Aorta (tissue), 5 donors: ENCODE data around the gene GSK3A. TPM values are rescaled to one million over a fixed set of nuclear protein-coding genes. Genes with fewer than 3 reads are reported as not detected.

Experiments used
- ATAC-seq: fragments of 200-7000 bp; cut with Tn5 transposase; one replicate; pipeline ENCODE4 v1.9.1; 2022; ENCODE audit warnings: moderate library complexity; ENCODE audit not compliant: low FRiP score
- DNase-seq, 2 donors: peaks; one replicate each; pipeline ENCODE4 v3.0.0-alpha.2; 2020
- H3K27ac ChIP-seq, 2 donors: one replicate each; pipeline ENCODE4 v1.5.1; 2013; ENCODE audit warnings: low read length in 2 of 2, mild to moderate bottlenecking in 2 of 2, moderate library complexity in 2 of 2, control low read depth in 1 of 2, inconsistent platforms in 1 of 2, low read depth in 1 of 2
- H3K27me3 ChIP-seq, 2 donors: one replicate each; pipeline ENCODE4 v1.6.1; 2013; ENCODE audit warnings: control low read depth in 1 of 2, low read length in 1 of 2, mild to moderate bottlenecking in 1 of 2, moderate library complexity in 1 of 2; ENCODE audit not compliant: insufficient read depth in 2 of 2, control insufficient read depth in 1 of 2
- H3K36me3 ChIP-seq, 2 donors: one replicate each; pipeline ENCODE4 v1.6.1; 2013; ENCODE audit warnings: control low read depth in 1 of 2, low read length in 1 of 2, mild to moderate bottlenecking in 1 of 2; ENCODE audit not compliant: insufficient read depth in 2 of 2, control insufficient read depth in 1 of 2
- H3K4me1 ChIP-seq, 2 donors: one replicate each; pipeline ENCODE4 v1.6.1; 2013; ENCODE audit warnings: low read length in 2 of 2, control low read depth in 1 of 2, mild to moderate bottlenecking in 1 of 2, moderate library complexity in 1 of 2; ENCODE audit not compliant: insufficient read depth in 2 of 2, control insufficient read depth in 1 of 2
- H3K4me3 ChIP-seq, 2 donors: one replicate each; pipeline ENCODE4 v1.5.1; 2013; ENCODE audit warnings: low read length in 2 of 2, control low read depth in 1 of 2, mild to moderate bottlenecking in 1 of 2
- H3K9me3 ChIP-seq: one replicate; pipeline ENCODE4 v1.6.1; 2013; ENCODE audit warnings: mild to moderate bottlenecking, low read length; ENCODE audit not compliant: control insufficient read depth
- WGBS, 2 donors: extraction: QIAGEN DNeasy Blood & Tissue Kit; methylation state at CpG; one replicate each; pipeline ENCODE4 v1.1.7; 2013; 5-methylcytosine and 5-hydroxymethylcytosine counted together
- intact Hi-C, 2 donors: fragments of 100-400 bp; cut with DNase I; formaldehyde crosslinking; loops; one replicate each; pipeline versions ENCODE4 v1.14.2 to v1.15.0; 2022
- polyA plus RNA-seq, 2 donors: library from polyadenylated mRNA; stranded (reverse); fragments of 200-250 nt; gene quantifications; one replicate each; pipeline ENCODE4 v1.2.3, GENCODE V29; 2013
- total RNA-seq, 2 donors: library from RNA; stranded (reverse); fragmentation: NEBNext Ultra II Directional; extraction: Animal tissue kit (Norgen Biotek cat#: 25700); gene quantifications; one replicate each; pipeline ENCODE4 v1.2.1, GENCODE V29; 2021
- donor health status: healthy with polysubstance abuse.
- donor health status: Bipolar disorder and iron deficiency.
- donor health status: DM: no; HTN: no; CAD: no.
- donor health status: DM: no; HTN: no; CAD: no.
- donor health status: DM: yes; HTN: yes; CAD: no.

The GSK3A gene
- total and polyA plus RNA-seq, 4 donors = 28.8 to 40.7 (median 35.2) TPM

- peaks cover 0 to 1% of the 10 kb centered on the region in 2 donors for H3K4me1 ChIP-seq
- 70 to 73% methylated on average over 9 of the region's 9 CpGs for WGBS, 2 donors
Measured at GRCh38 chr19:42272535-42272897, 30.1 kb upstream of the GSK3A start.

GRCh38 chr19:42271861-42272534 is 29.6 kb upstream of the GSK3A start:
- Histone ChIP-seq H3K9me3 (no peaks in the 10 kb centered on the region), H3K4me1 (peaks cover 0 to 1% of the 10 kb centered on the region in 2 donors), H3K4me3 (no peak overlapping the region), H3K27me3 (no peaks in the 10 kb centered on the region), H3K36me3 (peaks cover 0 to 7% of the 10 kb centered on the region in 2 donors), H3K27ac (no peak overlapping the region)
- DNase-seq = peak in 1 of 2 donors; percentile 46
- intact Hi-C loops = no loop called here
- ATAC-seq = no peak
- WGBS, 2 donors = 87 to 88% methylated on average over 35 of the region's 35 CpGs

More at GRCh38 chr19:42272535-42272897, 30.1 kb upstream of the GSK3A start:
- intact Hi-C loops = no loop called here
- Histone ChIP-seq H3K36me3 (peaks cover 0 to 7% of the 10 kb centered on the region in 2 donors), H3K9me3 (no peaks in the 10 kb centered on the region), H3K27ac (no peak overlapping the region), H3K4me3 (no peak overlapping the region), H3K27me3 (no peaks in the 10 kb centered on the region)
- ATAC-seq (no peak), DNase-seq (peak in 1 of 2 donors; percentile 51)

GRCh38 chr19:42271045-42271419 is 28.6 kb upstream of the GSK3A start:
- 13 to 16% methylated on average over 3 of the region's 3 CpGs for WGBS, 2 donors
- H3K4me1 ChIP-seq = peaks cover 0 to 1% of the 10 kb centered on the region in 2 donors
- peaks cover 0 to 7% of the 10 kb centered on the region in 2 donors for H3K36me3 ChIP-seq
- no peak for ATAC-seq
- H3K27ac ChIP-seq = peak overlapping the region in 1 of 2 donors; percentile 92
- H3K27me3 ChIP-seq = no peaks in the 10 kb centered on the region
- H3K4me3 ChIP-seq = no peak overlapping the region
- intact Hi-C loops = no loop called here
- no peak for DNase-seq
- H3K9me3 ChIP-seq = no peaks in the 10 kb centered on the region

GRCh38 chr19:42270346-42271044 is 28.1 kb upstream of the GSK3A start:
- intact Hi-C loops = no loop called here
- DNase-seq (peak; percentile 85 to 86), ATAC-seq (no peak)
- Histone ChIP-seq H3K9me3 (no peaks in the 10 kb centered on the region), H3K4me3 (peak overlapping the region; percentile 1 to 50), H3K36me3 (peaks cover 0 to 7% of the 10 kb centered on the region in 2 donors), H3K27me3 (no peaks in the 10 kb centered on the region), H3K27ac (peak overlapping the region; percentile 73 to 92), H3K4me1 (peaks cover 0 to 1% of the 10 kb centered on the region in 2 donors)
- 0% methylated on average over 18 of the region's 18 CpGs for WGBS, 2 donors

- DNase-seq = peak in 1 of 2 donors; percentile 61
Measured at GRCh38 chr19:42269478-42270345, 27.3 kb upstream of the GSK3A start.

GRCh38 chr19:42268704-42269477 is 26.5 kb upstream of the GSK3A start, which contains the start of gene CIC:
Gene CIC, plus strand, starts transcription at chr19:42269252. Its CDS starts 2,532 bp downstream, at chr19:42271784.
- Histone ChIP-seq H3K27me3 (no peaks in the 10 kb centered on the region), H3K4me3 (peak within 1 kb of the TSS; percentile 50 to 76), H3K27ac (peak within 1 kb of the TSS; percentile 73 to 97), H3K36me3 (peaks cover 0 to 4% of the 10 kb centered on the region in 2 donors), H3K9me3 (no peaks in the 10 kb centered on the region), H3K4me1 (peaks cover 0 to 1% of the 10 kb centered on the region in 2 donors)
- ATAC-seq (peak; percentile 95), DNase-seq (peak; percentile 99 to 100)
- intact Hi-C loops = loop anchor here in 1 of 2 donors (1.0 to 2.0 kb wide), 2 partner anchors 14 to 26 kb away; partner anchors contain the start of gene ERF
- WGBS, 2 donors = 1 to 2% methylated on average over 52 of the region's 52 CpGs

More at GRCh38 chr19:42269478-42270345, 27.3 kb upstream of the GSK3A start:
- H3K36me3 ChIP-seq = peaks cover 0 to 7% of the 10 kb centered on the region in 2 donors
- H3K4me3 ChIP-seq = peak overlapping the region; percentile 50 to 76
- peaks cover 0 to 1% of the 10 kb centered on the region in 2 donors for H3K4me1 ChIP-seq
- WGBS, 2 donors = 13 to 18% methylated on average over 10 of the region's 10 CpGs
- H3K9me3 ChIP-seq = no peaks in the 10 kb centered on the region
- intact Hi-C loops = loop anchor here in 1 of 2 donors (2.0 kb wide), 1 partner anchor 15 kb away; the partner anchor contains the start of gene ERF
- no peaks in the 10 kb centered on the region for H3K27me3 ChIP-seq
- peak overlapping the region; percentile 73 to 92 for H3K27ac ChIP-seq
- ATAC-seq = no peak

- no peaks in the 10 kb centered on the region for H3K9me3 ChIP-seq
- no peaks in the 10 kb centered on the region for H3K27me3 ChIP-seq
- ATAC-seq = peak; percentile 94
- WGBS, 2 donors = 0% methylated on average over 43 to 46 of the region's 46 CpGs
- H3K4me3 ChIP-seq = peak overlapping the region in 1 of 2 donors; percentile 69
- peaks cover 0 to 1% of the 10 kb centered on the region in 2 donors for H3K4me1 ChIP-seq
- peak overlapping the region; percentile 58 to 97 for H3K27ac ChIP-seq
- H3K36me3 ChIP-seq = peaks cover 0 to 2% of the 10 kb centered on the region in 2 donors
- peak; percentile 98 to 99 for DNase-seq
- intact Hi-C loops = loop anchor here in 1 of 2 donors (1.0 to 2.0 kb wide), 2 partner anchors 13 to 25 kb away; partner anchors contain the start of gene ERF
Measured at GRCh38 chr19:42268142-42268703, 25.8 kb upstream of the GSK3A start.
